Mucosa of descending colon (tissue), 3 donors: ENCODE measurements around the gene REG1A. TPM values are rescaled to one million over a fixed set of nuclear protein-coding genes. Genes with fewer than 3 reads are reported as not detected.
A peak's percentile ranks its signal among the peaks of the same experiment; 100 is the strongest.

Source experiments
- ATAC-seq: fragments of 200-7000 bp; cut with Tn5 transposase; one replicate; pipeline ENCODE4 v1.9.1; 2020; ENCODE audit warnings: mild to moderate bottlenecking, moderate library complexity
- DNase-seq, 3 donors: peaks; one replicate each; pipeline ENCODE4 v3.0.0-alpha.2; 2020
- H3K36me3 ChIP-seq: fragments of 200-600 bp; one replicate; pipeline ENCODE4 v1.8.0; 2021; ENCODE audit warnings: low read depth, mild to moderate bottlenecking
- H3K4me1 ChIP-seq: fragments of 200-600 bp; one replicate; pipeline ENCODE4 v1.8.0; 2021; ENCODE audit warnings: low read depth, mild to moderate bottlenecking
- H3K4me3 ChIP-seq: fragments of 200-600 bp; one replicate; pipeline ENCODE4 v1.8.0; 2021; ENCODE audit warnings: mild to moderate bottlenecking
- H3K9me3 ChIP-seq: fragments of 200-600 bp; one replicate; pipeline ENCODE4 v1.8.0; 2021; ENCODE audit warnings: mild to moderate bottlenecking
- CTCF ChIP-seq: fragments of 200-600 bp; IDR thresholded peaks from one replicate; pipeline ENCODE4 v1.8.0; 2022; ENCODE audit warnings: antibody characterized with exemption, mild to moderate bottlenecking
- intact Hi-C, 2 donors: fragments of 100-400 bp; cut with DNase I in 1 of 2; cut with micrococcal nuclease in 1 of 2; formaldehyde crosslinking; loops; one replicate each; pipeline versions ENCODE4 v1.11.0 to v1.11.1; 2022; cut with DNase I, micrococcal nuclease
- total RNA-seq, 3 donors: library from RNA; stranded (reverse); fragmentation: NEBNext Ultra II Directional in 2 of 3; extraction: Animal tissue kit (Norgen Biotek cat#: 25700) in 2 of 3; gene quantifications; one replicate each; pipeline versions ENCODE4 v1.2.1 to v1.2.4, GENCODE V29; 2021 to 2023
- donor health status: DM: no; HTN: no; CAD: no; lungs with moderate emphysema.
- donor health status: DM: no; HTN: no; CAD: no.
- donor health status: DM: no; HTN: yes; CAD: no.

Gene REG1A
- total RNA-seq, 3 donors from 2014 or later: 0.89 to 885 TPM; not detected in 1

DNA sequence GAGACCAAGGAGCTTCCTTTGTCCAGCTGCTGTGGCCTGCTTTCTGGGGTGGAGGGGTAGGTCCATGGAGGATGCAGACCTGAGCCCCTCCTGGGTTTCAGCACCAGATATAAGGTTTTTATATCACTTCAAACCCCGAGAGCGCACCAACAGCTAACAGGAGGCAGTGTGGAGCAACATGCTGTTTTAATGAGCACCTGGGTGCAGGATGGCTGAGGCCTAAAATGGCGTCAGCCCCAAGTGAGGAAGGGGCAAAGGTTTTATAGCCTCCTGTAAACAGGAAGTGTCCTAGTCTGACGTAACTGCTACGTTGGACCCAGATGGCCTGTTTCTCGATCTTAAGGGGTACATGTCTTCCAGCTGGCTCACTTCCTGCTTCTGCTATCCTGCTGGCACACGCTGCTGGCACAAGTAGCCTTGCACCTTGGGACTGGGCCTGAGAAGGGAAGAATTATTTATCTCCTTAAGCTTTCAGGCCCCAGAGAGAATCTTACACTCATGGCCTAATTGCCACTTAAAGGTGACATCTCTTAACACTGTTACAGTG is 21.1 kb upstream of the REG1A start:
- Histone ChIP-seq H3K9me3 (peaks cover 9% of the 10 kb centered on the region), H3K4me1 (no peaks in the 10 kb centered on the region), H3K4me3 (no peak overlapping the region), H3K36me3 (no peaks in the 10 kb centered on the region)
- no peak for DNase-seq
- TF ChIP-seq CTCF: no peak
- intact Hi-C loops: no loop called here
- no peak for ATAC-seq

GRCh38 chr2:79100285-79100684 is 20.0 kb upstream of the REG1A start:
- H3K4me3 ChIP-seq: no peak overlapping the region
- DNase-seq: no peak
- no peak for TF ChIP-seq CTCF
- intact Hi-C loops: no loop called here
- no peak for ATAC-seq
- no peaks in the 10 kb centered on the region for H3K4me1 ChIP-seq
- H3K9me3 ChIP-seq: peaks cover 9% of the 10 kb centered on the region
- no peaks in the 10 kb centered on the region for H3K36me3 ChIP-seq

DNA sequence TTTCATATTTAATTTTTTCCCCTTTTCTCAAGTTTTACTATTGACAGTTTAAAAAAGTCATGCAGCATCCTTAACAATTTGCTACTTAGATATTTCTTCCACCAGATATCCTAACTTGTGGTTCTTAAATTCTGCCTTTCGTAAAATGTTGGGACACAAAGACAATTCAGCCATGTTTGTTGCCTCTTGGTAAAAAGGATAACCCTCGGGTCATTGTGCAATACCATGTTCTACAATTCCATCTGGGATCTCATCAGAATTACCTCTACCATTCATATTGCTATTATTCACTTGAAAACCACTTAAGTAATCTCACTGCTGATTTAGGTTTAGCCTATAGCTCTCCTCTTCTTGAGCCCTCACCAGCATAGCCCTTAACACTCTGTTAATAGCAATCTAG is 19.3 kb upstream of the REG1A start:
- intact Hi-C loops: no loop called here
- peaks cover 9% of the 10 kb centered on the region for H3K9me3 ChIP-seq
- TF ChIP-seq CTCF: no peak
- H3K36me3 ChIP-seq: no peaks in the 10 kb centered on the region
- no peak for ATAC-seq
- no peaks in the 10 kb centered on the region for H3K4me1 ChIP-seq
- H3K4me3 ChIP-seq: no peak overlapping the region
- no peak for DNase-seq

DNA sequence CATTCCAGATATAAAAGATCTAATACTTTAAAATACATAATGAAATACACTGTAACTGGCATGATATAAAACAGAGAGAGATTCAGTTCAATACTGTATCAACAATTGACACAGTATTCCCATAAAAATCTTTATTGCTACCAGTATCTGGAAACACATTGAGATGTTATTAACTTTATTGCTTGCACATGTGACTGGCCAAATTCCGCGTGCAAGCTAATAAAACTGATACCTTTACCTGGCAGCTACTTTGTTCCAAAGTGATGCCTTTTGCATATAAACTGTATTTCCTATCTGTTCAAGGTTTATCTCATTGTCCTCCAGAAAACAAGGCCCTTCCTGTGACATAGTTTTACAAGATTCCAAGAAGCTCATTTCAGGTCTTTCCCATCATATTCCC is 17.1 kb upstream of the REG1A start:
- intact Hi-C loops: no loop called here
- no peaks in the 10 kb centered on the region for H3K36me3 ChIP-seq
- ATAC-seq (peak; percentile 63), DNase-seq (peak in 1 of 3 donors; percentile 12)
- TF ChIP-seq CTCF: no peak
- no peak overlapping the region for H3K4me3 ChIP-seq
- H3K9me3 ChIP-seq: peaks cover 9% of the 10 kb centered on the region
- no peaks in the 10 kb centered on the region for H3K4me1 ChIP-seq

- intact Hi-C loops: no loop called here
- no peak for DNase-seq
- no peak overlapping the region for H3K4me3 ChIP-seq
- TF ChIP-seq CTCF: no peak
- no peaks in the 10 kb centered on the region for H3K36me3 ChIP-seq
- peaks cover 9% of the 10 kb centered on the region for H3K9me3 ChIP-seq
- no peaks in the 10 kb centered on the region for H3K4me1 ChIP-seq
- ATAC-seq: no peak
Measured at GRCh38 chr2:79105259-79105658, 15.0 kb upstream of the REG1A start.

DNA sequence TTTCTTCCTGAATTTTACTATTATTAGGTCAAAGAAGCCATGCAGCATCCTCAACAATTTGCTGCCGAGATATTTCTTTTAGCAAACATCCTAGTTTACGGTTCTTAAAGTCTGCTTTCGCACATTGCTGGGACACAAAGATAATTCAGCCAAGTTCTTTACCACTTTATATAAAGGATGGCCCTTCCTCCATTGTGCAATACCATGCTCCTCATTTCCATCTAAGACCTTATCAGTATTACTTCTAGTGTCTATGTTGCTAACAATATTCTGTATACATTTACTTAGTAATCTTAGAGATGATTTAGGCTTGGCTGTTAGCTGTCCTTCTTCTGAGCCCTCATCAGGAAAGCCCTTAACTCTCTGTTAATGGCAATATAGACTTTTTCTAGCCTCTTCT is 8.0 kb upstream of the REG1A start:
- H3K4me3 ChIP-seq: no peak overlapping the region
- intact Hi-C loops: no loop called here
- ATAC-seq (no peak), DNase-seq (no peak)
- no peaks in the 10 kb centered on the region for H3K36me3 ChIP-seq
- H3K4me1 ChIP-seq: peaks cover under 1% of the 10 kb centered on the region
- TF ChIP-seq CTCF: no peak
- no peaks in the 10 kb centered on the region for H3K9me3 ChIP-seq
